ENCODE measurements around the gene ADRB1.

Gene ADRB1

DNA sequence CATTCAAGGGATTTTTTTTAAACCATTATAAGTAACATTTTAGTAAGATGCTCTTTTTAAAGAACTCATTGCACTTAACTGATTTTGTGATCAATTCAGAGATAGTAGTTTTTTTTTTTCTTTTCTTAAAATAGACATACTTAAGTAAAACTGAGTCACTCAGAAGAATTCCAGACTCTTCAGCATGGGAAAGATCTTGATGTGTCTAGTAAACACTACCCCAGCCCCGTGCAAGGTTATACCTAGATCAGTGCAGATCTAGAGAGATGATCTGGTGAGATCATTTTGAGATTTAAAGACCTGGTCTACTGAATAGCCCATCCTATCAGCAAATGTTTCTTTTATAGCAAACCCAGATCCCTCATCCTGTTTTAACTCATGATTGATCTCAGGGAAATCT, 8.6 kb downstream of the ADRB1 start:
- TF ChIP-seq, protein P1, sequence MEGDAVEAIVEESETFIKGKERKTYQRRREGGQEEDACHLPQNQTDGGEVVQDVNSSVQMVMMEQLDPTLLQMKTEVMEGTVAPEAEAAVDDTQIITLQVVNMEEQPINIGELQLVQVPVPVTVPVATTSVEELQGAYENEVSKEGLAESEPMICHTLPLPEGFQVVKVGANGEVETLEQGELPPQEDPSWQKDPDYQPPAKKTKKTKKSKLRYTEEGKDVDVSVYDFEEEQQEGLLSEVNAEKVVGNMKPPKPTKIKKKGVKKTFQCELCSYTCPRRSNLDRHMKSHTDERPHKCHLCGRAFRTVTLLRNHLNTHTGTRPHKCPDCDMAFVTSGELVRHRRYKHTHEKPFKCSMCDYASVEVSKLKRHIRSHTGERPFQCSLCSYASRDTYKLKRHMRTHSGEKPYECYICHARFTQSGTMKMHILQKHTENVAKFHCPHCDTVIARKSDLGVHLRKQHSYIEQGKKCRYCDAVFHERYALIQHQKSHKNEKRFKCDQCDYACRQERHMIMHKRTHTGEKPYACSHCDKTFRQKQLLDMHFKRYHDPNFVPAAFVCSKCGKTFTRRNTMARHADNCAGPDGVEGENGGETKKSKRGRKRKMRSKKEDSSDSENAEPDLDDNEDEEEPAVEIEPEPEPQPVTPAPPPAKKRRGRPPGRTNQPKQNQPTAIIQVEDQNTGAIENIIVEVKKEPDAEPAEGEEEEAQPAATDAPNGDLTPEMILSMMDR (IDR thresholded peaks at IDR 0.05; ENCODE audit: low read depth, low read length, missing control alignments), result no peak
- no peak overlapping the region for H3K4me3 ChIP-seq (ENCODE audit: low read depth, low read length)
- DNase-seq (ENCODE audit: low read depth), result no peak

DNA sequence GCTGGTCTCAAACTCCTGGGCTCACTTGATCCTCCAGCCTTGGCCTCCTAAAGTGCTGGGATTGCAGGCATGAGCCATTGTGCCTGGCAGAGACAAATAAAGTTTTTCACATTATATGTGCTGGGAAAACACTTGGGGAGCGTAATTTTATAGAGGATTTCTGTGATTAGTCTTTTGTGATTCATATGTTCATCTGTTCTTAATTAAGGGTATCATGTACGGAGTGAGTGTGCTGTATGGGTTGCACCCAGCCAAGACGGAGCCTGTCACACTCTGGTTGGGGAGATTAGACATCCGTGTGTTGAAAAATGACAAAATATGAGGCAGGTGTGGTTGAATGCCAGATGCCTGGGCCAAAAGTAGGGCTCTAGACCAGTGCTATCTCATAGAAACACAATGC, 10.3 kb downstream of the ADRB1 start:
- TF ChIP-seq, protein P1 (IDR thresholded peaks at IDR 0.05; ENCODE audit: low read depth, low read length, missing control alignments), result no peak
- DNase-seq (ENCODE audit: low read depth), result no peak
- H3K4me3 ChIP-seq (ENCODE audit: low read depth, low read length), result no peak overlapping the region

DNA sequence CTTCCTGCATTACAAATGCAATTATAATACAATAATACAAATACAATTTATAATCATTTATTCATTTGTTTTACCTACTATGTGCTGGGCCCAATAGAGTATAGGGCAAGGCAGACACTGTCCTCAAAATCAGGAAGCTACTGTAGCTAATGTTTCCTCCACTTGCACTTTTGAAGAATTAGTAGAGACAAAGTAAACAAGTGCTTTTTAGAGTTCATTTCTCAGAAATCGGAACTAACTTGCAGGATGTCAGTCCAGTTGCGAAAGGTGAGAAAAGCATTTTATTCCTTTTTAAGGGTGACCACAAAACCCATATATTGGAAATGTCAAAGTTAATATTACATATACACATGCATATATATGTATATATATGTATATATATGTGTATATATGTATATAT, 14.2 kb downstream of the ADRB1 start:
- TF ChIP-seq, protein P1 (IDR thresholded peaks at IDR 0.05; ENCODE audit: low read depth, low read length, missing control alignments), result no peak
- H3K4me3 ChIP-seq (ENCODE audit: low read depth, low read length), result no peak overlapping the region
- DNase-seq (ENCODE audit: low read depth), result no peak

DNA sequence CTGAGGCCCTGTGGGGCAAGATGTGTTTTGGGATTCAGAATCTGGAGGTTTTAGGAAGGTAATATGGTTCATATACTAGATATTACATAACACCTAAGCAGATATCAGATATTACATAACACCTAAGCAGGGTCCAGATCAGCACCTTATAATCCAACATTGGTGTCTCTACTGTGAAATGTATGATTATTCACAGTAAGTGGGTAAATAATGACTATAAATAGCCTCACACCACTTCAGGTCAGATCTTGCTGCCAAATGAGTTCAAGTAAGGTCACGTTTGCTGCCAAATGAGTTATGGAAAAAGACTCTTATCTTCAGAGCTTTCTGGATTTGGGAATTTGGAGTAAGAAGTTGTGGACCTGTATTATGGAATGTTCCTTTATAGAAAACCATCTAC, 14.6 kb downstream of the ADRB1 start:
- no peak for DNase-seq (ENCODE audit: low read depth)
- TF ChIP-seq, protein P1 (IDR thresholded peaks at IDR 0.05; ENCODE audit: low read depth, low read length, missing control alignments), result no peak
- no peak overlapping the region for H3K4me3 ChIP-seq (ENCODE audit: low read depth, low read length)

DNA sequence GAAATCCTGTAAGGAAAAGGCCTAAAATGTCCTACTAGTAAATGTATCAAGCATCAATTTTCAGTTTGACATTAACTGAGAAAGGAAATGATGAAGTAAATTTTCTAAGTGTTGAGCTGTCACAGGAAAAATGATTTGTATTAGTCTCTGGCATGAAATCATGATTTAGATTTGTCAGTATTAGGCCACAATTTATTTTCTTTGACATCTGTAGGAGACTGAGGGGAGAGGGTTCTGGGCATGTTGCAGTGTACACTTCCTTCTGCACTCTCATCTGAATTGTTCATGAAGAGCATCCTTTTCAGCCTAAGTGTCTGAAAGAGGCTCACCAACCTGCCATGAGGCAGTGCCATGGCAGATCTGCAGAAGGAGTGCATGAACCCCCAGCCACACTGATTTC, 15.9 kb downstream of the ADRB1 start:
- no peak for DNase-seq (ENCODE audit: low read depth)
- TF ChIP-seq, protein P1 (IDR thresholded peaks at IDR 0.05; ENCODE audit: low read depth, low read length, missing control alignments), result no peak
- no peak overlapping the region for H3K4me3 ChIP-seq (ENCODE audit: low read depth, low read length)

DNA sequence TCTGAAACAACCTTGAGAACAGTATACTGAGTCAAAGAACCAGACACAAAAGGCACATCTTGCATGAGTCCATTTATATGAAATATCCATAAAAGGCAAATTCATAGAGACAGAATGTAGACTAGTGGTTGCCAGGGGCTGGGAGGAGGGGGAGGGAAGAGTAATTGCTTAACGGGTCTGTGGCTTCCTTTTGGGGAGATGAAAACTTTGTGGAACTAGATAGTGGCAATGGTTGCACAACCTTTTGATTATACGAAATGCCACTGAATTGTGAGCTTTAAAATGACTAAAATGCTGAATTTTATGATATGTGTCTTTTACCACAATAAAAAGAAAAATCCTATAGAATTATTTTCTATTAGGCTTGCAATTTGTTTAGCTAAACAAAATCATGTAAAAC, 16.8 kb downstream of the ADRB1 start:
- TF ChIP-seq, protein P1 (IDR thresholded peaks at IDR 0.05; ENCODE audit: low read depth, low read length, missing control alignments), result no peak
- no peak for DNase-seq (ENCODE audit: low read depth)
- H3K4me3 ChIP-seq (ENCODE audit: low read depth, low read length), result no peak overlapping the region

DNA sequence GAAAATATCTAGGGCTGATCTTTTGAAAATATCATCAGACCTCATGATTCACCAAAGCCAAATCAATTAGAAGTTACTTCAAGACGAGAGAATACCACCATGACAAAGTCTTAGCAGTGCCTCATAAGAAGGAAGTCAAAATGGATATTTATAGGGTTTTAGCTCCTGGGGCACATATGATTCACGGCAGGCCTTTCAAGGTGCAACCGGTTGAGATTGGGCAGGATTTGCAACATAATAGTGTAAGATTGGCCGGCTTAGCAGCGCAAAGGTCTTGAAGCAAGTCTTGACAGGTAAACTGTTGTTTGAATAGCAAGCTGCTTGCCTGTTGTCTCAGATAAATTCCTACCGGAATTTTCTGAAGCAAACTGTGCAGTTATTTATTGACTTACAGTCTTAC, 17.5 kb downstream of the ADRB1 start:
- no peak for DNase-seq (ENCODE audit: low read depth)
- H3K4me3 ChIP-seq (ENCODE audit: low read depth, low read length), result no peak overlapping the region
- TF ChIP-seq, protein P1 (IDR thresholded peaks at IDR 0.05; ENCODE audit: low read depth, low read length, missing control alignments), result no peak
